Occipital lobe (tissue), 2 donors: ENCODE results near the gene DSCAML1. TPM values are rescaled to one million over a fixed set of nuclear protein-coding genes. Genes with fewer than 3 reads are reported as not detected.

ENCODE experiments used
- DNase-seq: peaks from one replicate; lab custom pipeline; 2025; lab: John Stamatoyannopoulos, UW
- total RNA-seq: library from RNA; depleted of rRNA; stranded (reverse); fragments of >200 nt; gene quantifications from one replicate; pipeline ENCODE4 v1.2.3, GENCODE V29; 2014

Gene DSCAML1
- total RNA-seq, 1 donor from 2014 or later: 7.6 TPM

DNA sequence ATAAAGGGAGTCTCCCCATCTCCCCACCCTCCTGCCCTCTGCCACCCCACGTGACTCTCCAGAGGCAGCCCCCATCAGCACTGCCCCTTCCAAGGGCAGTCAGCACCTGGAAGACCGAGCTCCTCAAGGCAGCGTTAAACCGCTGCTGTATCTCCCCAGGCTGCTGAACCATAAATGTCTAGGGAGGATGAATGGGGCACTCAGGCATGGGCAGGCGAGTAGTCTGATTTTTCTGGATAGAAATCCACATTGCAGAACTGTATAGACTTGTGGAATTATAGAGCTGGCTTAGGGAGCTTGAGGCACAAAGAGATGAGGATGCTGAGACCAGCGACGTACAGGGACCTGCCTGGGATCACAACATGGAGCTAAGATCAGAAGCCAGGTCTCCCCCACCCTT is 269.7 kb downstream of the DSCAML1 start:
- DNase-seq: no peak

DNA sequence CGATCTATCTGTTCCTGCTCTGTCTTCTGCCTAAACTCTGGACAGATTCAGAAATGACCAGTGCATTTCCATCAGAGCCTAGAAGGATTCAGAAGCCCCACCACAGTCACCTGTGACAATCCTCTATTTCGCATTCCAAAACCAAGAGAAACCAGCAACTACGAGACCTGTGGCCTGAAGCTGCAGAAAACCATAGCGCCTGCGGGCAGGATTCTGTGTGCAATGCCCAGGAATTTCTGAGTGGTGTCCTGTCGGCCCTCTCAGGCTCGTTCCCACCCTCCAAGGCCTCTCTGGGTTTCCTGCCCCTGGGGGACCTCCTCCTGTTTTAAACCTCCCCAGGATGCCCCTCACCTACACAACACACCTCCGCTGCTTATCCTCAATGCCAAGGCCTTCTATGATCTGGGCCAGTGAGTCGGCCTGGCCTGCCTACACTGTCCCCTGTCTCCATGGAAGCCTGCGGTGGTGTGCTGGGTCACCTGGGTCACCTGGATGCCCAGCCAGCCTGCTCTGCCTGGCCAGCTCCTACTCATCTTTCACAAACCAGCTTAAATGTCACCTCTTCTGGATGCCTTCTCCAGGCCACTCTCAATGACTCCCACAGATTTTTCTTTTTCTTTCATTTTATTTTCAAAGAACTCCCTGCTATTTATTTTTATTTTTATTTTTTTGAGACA is 271.0 kb downstream of the DSCAML1 start:
- no peak for DNase-seq

DNA sequence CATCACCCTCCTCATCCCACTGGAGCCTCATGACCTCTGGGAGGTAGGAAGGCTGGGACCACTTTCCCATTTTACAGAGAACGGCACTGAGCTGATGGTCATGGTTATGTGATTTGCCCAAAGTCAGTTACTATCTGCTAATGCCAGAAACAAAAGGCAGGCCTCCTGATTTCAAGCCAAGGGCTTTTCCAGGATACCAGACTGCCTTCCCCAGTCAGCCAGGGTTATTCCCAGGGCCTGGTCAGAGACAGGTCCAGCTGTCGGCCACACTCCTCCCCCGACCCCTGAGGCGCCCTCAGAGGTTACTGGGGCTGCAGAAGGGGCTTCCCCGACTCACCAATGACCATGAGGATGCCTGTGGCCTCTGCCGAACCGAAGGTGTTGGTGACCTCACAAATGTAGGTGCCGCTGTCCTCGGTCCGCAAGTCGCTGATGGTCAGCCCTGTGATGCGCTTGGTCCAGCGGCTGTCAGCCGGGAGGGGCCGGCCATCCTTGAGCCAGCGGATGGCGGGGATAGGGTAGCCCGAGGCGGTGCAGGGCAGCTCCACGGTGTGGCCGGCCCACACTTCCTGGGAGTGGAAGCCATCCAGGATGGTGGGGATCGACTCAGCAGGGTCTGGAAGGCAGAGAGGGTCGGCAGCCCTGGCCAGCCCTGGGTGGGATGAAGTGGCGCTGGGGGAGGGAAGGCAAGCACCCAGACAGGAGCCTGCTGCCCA is 272.4 kb downstream of the DSCAML1 start:
- no peak for DNase-seq

DNA sequence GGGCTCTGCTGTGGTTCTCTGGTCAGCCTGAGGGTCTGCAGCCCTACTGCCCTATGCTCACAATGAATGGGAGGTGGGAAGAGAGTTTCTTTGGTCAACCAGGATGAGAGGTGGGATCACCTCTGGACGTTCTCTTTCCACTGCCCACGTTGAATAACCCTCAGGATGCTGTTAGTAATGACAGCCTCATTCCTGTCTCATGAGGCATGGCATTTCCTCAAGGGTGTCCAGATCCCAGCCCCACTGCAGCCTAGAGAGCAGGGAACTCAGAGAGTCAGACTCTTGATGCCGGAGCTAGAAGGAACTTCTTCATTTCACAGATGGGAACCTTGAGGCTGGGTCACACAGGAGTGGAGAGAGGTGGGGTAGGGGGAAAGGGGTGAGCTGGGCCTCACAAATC is 273.3 kb downstream of the DSCAML1 start:
- DNase-seq: no peak

DNA sequence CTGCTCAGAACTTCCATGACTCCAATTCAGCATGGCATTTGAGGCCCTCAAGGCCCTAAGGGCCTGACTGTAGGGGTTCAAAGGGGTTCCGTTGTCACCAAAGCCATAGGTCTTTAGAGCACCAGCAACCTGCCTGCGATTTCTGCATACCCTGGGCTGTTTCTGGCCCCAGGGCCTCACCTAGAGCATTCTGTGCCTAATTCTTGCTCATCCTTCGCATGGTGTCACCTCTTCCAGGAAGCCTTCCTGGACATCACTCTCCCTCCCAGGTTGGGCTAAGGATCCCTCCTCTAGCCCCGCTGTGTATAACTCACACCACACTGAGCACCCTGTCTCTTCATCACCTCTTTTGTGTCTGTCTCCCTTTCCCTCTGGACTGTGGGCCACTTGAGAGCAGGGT is 275.0 kb downstream of the DSCAML1 start:
- no peak for DNase-seq

DNA sequence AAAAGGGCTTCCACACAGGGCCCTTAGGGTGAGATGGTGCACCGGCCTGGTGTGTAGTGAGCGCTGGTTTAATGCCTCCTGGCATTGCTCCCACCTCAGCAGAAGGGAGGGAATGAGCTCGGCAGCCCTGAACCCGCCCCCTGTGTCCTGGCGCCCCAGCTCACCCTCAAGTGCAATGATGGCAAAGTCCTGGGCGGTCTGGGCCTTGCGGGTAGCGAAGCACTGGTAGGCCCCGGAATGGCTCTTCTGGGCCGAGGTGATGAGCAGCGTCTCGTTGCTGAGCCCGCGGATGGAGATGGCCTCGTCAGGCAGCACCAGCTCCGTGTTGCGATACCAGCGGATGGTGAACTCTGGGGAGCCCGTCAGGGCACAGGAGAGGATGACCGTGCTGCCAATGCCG is 276.1 kb downstream of the DSCAML1 start:
- DNase-seq: no peak

DNA sequence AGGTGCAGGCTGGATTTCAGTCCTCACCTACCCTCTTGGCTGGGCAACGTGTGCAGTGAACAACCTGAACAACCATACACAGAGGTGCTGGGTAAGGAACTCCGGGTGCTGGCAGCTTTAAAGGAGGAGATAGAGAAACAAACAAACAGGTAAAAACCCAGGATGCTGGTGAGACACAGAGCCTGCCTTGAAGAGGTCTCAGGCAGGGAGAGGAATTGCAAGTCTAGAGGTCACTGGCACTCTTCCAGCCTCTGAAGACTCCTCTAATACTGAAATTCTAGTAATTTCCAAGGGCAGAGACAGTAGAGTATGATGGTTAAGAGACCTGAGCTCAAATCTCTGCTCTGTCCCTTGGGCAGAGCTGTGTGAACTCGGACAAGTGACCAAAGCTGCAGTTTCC is 276.8 kb downstream of the DSCAML1 start:
- no peak for DNase-seq

DNA sequence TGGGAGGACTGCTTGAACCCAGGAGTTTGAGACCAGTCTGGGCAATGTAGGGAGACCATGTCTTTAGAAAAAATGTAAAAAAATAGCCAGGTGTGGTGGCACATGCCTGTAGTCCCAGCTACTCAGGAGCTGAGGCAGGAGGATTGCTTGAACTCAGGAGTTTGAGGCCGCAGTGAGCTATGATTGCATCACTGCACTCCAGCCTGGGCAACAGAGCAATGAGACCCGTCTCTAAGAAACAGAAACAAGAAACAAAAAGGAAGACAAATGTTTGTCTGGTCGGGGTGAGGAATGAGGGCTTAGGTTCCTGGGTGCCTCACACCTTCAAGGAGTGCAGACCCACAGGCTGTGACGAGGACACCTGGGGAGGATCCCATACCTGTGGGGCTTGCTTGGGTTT is 277.4 kb downstream of the DSCAML1 start:
- no peak for DNase-seq

DNA sequence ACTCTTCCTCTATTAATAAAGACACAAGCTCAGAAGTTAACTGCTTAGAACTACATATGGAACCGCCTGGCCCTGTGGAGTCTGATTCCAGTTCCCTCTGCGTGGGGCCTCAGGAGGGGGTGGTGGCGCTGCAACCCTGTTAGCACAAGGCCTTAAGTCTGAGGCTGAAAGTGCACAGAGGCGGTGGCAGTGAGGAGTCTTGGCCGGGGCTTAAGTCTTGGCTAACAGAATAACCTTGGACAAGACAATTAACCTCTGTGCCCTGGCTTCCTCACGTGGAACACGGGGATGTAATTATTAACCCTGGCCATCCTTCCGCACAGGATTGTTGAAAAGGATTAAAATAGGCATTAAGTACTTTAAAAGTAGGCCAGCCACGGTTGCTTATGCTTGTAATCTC is 277.8 kb downstream of the DSCAML1 start:
- no peak for DNase-seq

DNA sequence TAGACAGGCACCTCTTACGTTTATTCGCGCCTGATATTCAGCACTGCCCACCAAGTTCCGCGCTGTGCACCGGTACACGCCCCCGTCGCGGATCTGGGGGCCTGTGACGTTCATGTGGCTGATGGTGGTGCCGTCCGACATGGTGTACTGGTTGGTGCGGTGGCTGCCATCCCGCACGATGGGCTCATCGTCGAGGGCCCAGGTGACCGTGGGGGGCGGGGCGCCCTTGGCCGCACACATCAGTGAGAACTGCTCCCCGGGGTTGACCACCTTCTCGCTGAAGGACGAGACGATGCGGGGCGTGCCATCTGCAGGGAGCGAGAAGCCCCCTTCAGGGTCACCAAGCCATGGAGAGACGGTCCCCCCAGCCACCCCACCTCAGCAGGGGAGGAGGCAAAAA is 278.6 kb downstream of the DSCAML1 start:
- no peak for DNase-seq

DNA sequence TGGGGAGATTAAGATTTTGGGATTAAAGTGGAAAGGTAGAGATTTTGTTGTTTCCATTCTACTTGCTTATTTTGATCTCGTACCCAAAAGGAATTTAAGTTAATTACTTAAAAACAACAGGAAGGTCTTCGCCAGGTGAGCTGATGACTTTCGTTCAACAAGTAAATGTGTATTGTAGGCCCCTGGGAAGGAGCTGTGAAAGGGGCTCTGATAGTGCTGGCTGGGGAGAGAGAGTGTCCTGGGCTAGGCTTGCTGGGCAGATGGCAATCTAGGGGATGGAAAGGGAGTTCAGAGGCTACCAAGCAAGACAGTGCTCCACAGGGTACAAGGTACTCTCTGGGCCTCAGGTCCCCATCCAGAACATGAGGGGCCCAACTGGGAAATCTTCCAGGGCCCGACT is 279.9 kb downstream of the DSCAML1 start:
- no peak for DNase-seq

DNA sequence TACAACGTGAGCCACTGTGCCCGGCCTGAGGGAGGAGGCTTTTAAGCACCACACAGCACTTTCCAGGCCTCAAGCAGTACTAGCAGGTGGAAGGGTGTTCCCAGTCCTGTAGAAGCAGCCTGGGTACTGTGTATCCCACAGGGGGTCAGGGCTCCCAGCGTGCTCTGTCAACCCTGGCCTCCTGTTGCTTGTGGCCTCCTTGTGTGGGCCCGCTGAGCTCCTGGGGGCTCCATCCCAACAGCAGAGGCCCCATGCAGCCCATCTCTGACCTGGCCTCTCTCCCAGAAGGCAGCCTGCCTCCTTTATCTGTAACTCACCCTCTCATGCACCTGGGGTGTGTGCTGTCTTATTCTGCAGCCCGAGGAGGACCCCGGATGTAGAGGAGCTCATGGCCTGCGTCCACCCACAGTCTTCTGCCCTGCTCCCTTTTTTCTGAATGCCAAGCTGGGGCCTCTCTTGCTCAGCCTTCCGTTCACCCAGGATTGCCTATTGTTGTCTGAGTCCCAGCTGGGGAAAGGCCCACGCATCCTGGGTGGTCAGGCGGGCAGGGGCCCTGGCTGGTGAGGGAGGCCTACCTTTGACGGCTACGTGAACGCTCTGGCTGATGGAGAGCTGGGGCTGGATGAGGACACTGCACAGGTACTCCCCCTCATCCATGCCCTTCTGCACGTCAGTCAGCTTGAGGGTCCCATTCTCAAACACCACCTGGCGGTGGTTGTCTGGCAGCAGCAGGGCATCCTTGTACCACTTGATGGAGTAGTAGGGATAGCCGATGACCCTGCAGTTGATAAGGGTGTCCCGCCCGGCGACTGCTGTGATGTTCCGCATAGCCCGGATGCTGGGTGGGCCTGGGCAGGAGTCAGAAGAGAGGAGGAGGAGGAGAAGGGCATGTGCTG is 280.9 kb downstream of the DSCAML1 start:
- DNase-seq: no peak

DNA sequence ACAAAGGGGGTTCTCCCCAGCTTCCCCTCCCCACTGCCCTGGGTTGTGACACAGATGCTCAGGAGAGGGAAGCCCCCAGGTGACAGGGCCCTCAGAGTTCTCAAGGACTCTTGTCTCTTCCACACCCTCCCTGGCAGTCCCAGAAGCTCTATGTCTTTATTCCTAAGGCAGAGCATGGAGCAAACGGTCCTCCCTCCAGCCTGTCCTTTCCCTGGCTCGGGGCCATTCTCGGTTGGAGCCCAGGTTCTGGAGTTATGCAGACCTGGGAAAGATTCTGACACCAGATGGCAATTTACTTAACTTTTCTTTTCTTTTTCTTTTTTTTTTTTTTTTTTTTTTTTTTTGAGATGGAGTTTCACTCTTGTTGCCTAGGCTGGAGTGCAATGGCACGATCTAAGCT is 282.8 kb downstream of the DSCAML1 start:
- DNase-seq: no peak

DNA sequence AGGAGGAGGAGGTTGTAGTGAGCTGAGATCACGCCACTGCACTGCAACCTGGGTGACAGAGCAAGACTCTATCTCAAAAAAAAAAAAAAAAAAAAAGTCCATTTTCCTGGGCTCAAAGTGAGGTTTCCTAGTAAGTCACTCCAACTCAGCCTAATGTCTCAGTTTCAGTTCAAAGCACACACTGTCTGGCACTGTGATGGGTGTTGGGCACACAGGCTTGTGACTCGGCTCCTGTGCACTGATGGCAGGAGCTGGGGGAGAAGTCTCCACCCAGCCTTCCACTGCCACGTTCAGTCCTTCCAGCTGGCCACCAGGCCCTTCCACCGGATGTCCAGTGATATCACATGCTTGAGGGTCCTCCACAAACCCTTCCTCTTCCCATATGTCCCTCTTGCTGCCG is 283.4 kb downstream of the DSCAML1 start:
- DNase-seq: no peak

DNA sequence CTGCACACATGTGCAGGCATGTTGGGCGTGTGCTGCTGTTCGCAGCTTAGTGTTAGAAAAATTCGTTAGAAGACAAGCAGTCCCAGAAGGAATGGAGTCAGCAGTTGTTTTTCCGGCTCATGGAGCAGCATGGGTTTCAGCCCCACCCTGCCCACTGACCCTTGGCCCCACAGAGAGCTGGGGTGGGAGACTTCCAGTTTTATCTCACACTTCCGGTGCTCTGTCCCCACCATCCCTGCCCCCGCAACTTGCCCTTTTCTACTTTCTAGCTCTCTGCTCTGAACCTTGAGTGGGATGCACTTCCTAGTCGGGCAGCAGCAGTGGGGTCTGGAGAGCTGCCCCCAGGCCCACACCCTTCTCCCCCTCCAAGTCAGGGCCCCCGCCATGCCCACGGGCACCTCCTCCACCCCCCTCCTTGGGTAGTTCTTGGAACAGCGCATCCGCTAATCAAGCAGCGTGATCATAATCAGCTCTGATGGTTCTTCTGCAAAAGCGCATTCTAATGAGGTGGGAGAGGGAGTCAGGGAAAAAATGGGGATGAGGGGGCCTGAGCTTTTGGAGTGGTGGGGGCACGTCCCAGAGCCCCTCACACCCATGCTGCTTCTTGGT is 285.0 kb downstream of the DSCAML1 start:
- DNase-seq: no peak

DNA sequence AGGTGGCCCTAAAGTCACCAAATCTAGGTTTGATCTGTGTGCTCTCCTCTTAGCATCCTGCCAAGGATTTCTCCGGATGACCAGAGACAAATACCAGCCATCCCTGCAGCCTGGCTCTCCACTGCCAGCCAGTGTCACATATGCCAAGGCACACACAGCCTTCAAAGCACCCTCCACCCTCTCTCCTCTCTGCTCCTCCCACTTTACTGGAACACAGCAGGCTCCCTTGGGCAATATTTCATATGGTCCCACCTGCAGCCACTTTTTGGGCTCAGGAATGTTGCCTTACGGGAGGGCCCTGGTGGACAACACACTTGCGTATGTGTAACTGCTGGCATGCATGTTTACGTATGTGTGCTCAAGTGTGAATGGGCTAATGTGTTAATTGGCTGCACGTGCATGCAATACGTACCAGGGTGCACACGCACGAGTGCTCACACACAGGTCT is 285.5 kb downstream of the DSCAML1 start:
- no peak for DNase-seq

DNA sequence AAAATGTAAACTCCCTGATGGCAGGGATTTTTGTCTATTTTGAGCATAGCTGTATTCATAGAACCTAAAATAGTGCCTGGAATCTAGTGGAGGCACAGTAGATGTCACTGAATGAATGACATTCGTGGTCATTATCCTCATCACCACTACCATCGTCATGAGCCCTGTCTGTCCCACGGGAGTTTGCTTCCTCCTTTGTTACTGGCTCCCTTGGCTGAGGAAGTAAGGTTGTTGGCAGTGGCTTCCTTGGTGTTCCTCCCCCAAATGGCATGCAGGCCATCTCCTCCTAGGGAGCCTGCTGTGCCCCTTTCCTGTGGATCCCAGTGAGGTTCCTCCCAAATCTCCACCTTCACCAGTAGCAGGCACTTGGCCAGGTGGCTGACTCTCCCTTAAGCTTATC is 286.4 kb downstream of the DSCAML1 start:
- no peak for DNase-seq

DNA sequence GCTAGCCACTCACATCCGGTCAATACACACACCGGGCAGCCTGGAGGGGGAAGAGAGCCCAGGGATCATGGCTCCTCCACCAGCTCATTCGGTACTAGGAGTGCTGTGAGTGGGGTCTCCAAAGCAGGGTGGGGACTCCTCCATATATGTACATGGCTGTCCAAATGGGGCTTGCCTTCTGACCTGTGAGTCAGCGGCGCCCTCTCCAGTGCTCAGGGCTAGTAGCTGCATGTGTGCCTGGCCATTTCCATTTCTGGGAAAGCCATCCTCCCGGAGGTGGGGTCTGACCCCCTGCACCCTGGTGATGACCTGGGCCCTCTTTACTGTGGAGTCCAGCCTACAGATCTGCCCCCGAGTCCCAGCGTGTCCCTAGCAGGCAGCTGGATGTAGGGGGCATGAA is 287.5 kb downstream of the DSCAML1 start:
- DNase-seq: no peak

DNA sequence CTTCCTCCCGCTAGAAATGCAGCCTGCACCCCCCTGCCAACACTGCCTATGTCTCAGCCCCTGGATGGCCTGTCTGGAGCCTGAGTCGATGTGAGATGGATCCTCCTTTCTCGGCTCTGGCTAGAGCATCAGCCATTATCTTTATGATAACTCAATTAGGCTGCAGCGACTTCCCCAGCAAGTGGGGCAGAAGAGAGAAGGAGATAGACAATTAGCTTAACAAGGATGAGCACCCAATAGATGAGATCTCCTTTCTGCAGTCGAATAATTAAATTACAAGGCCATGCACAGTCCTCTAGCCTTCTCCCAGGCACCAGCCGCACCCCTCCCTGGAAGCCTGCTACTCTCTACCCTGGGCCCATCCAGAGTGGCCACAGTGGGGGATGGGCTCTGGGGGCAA is 290.0 kb downstream of the DSCAML1 start:
- no peak for DNase-seq

DNA sequence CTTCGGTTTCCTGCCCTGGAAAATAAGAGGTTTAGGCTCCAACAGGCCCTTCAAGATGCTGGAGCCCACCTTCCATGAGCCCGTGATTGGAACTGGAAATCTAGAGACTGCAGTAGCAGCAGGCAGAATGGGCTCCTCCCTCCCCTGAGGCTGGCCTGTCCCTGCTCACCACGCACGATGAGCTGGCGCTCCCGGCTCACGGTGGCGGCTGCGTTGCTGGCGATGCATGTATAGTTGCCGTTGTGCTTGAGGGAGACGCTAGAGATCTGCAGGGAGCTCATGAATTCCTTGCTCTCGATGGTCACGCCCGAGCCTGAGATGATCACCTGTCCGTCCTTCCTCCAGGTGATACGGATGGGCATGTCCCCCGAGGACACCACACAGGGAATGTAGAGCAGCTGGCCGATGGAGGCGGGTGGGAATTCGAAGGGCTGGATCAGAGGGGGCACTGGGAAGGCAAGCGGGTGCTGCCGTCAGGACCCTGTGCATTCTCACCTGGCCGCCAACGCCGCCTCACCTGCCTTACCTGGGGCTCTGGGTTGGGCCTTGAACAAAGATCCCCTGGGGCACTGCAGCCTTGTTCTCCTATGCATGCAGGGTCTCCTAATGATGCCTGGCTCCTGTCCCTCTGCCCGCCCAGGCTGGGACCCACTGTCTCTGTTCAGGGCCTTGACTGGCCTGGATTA is 291.6 kb downstream of the DSCAML1 start:
- DNase-seq: no peak

DNA sequence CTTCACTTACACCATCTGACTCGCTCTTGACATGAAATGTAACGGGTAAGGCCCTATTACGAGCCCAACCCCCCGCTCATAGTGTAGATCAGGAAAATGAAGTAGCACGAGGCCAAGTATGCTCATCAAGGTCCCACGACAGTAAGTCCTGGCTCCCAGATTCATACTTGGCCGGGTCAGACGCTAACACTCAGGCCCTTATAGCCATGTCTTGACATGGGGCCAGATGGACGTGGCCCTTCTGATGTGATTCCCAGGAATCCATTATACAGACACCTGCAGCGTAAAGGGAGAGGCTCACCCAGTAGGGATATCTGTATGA is 294.3 kb downstream of the DSCAML1 start:
- no peak for DNase-seq
